HL-60 (cell line): ENCODE results near the gene GRID1.

Experiments used
- CTCF ChIP-seq: IDR thresholded peaks from one replicate; pipeline ENCODE4 v1.5.1; 2011; ENCODE audit warnings: low read length, control low read depth, inconsistent platforms; ENCODE audit not compliant: insufficient read depth
- GABPA ChIP-seq: IDR thresholded peaks from 2 replicates; pipeline ENCODE4 v1.6.1; 2012; ENCODE audit warnings: low read depth
- POLR2AphosphoS5 ChIP-seq: IDR thresholded peaks from 2 replicates; pipeline ENCODE4 v1.6.1; 2012; ENCODE audit warnings: low read depth
- SPI1 ChIP-seq: IDR thresholded peaks from 2 replicates; pipeline ENCODE4 v1.6.1; 2012; ENCODE audit warnings: low read depth, mild to moderate bottlenecking, borderline replicate concordance
- TF ChIP-seq, protein P1 (sequence below): IDR thresholded peaks from 2 replicates; pipeline ENCODE4 v1.6.1; 2012; ENCODE audit warnings: low read depth; ENCODE audit not compliant: insufficient replicate concordance

DNA sequence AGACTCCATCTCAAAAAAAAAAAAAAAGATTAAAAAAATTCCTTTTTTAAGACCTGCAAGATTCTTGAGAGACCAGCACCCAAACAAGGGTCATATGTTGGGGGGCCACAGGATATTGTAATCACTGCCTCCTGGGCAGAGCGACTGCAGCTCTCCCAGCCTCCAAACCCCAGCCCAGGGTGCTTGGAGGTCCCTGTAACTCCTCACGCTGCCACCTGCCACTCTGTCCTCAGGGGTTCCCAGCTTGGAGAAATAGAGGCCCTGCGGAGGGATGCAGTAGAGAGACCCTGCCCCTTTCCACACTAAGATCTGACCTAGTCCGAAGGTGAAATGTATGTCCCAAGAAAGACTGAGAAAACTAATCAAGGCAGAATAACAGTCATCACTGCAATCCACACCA lies 343.7 kb downstream of the GRID1 start:
- TF ChIP-seq CTCF (no peak), POLR2AphosphoS5 (no peak), SPI1 (no peak), GABPA (no peak)
- TF ChIP-seq, protein P1, sequence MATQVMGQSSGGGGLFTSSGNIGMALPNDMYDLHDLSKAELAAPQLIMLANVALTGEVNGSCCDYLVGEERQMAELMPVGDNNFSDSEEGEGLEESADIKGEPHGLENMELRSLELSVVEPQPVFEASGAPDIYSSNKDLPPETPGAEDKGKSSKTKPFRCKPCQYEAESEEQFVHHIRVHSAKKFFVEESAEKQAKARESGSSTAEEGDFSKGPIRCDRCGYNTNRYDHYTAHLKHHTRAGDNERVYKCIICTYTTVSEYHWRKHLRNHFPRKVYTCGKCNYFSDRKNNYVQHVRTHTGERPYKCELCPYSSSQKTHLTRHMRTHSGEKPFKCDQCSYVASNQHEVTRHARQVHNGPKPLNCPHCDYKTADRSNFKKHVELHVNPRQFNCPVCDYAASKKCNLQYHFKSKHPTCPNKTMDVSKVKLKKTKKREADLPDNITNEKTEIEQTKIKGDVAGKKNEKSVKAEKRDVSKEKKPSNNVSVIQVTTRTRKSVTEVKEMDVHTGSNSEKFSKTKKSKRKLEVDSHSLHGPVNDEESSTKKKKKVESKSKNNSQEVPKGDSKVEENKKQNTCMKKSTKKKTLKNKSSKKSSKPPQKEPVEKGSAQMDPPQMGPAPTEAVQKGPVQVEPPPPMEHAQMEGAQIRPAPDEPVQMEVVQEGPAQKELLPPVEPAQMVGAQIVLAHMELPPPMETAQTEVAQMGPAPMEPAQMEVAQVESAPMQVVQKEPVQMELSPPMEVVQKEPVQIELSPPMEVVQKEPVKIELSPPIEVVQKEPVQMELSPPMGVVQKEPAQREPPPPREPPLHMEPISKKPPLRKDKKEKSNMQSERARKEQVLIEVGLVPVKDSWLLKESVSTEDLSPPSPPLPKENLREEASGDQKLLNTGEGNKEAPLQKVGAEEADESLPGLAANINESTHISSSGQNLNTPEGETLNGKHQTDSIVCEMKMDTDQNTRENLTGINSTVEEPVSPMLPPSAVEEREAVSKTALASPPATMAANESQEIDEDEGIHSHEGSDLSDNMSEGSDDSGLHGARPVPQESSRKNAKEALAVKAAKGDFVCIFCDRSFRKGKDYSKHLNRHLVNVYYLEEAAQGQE = no peak
